PC-3 (cell line): ENCODE data around the gene MEX3B. TPM values are rescaled to one million over a fixed set of nuclear protein-coding genes. Genes with fewer than 3 reads are reported as not detected.
A peak's percentile ranks its signal among the peaks of the same experiment; 100 is the strongest.

ENCODE experiments used
- ATAC-seq: fragments of 200-7000 bp; cut with Tn5 transposase; 2 replicates; pipeline ENCODE4 v1.9.1; 2020; ENCODE audit warnings: mild to moderate bottlenecking, moderate library complexity
- BruUV-seq: library from RNA; stranded (reverse); fragments of 400-500 nt; replicated peaks from 2 replicates; lab custom pipeline; 2021; lab: Mats Ljungman, UMichigan
- CTCF ChIA-PET: fragments of 300-600 bp; sonication (Branson Sonifier 250); formaldehyde crosslinking; loops from one replicate; lab custom pipeline; 2022; ENCODE audit warnings: antibody characterized with exemption; lab: Charles Lee
- POLR2A ChIA-PET: fragments of 300-600 bp; sonication (Branson Sonifier 250); formaldehyde crosslinking; loops from one replicate; lab custom pipeline; 2022; ENCODE audit warnings: antibody characterized with exemption; ENCODE audit not compliant: unreplicated experiment; lab: Charles Lee
- DNase-seq: peaks from one replicate; pipeline ENCODE4 v3.0.0-alpha.2; 2015
- H2AFZ ChIP-seq: fragments of 300-600 bp; sonication (generic); 2 replicates; pipeline ENCODE4 v1.6.0; 2016; ENCODE audit warnings: antibody characterized with exemption, low read length
- H3F3A ChIP-seq: fragments of 300-600 bp; sonication (generic); one replicate; pipeline ENCODE4 v1.6.0; 2017; ENCODE audit warnings: antibody characterized with exemption, low read length, control low read depth, mild to moderate bottlenecking; ENCODE audit not compliant: unreplicated experiment
- H3K27ac ChIP-seq: fragments of 300-600 bp; sonication (generic); 2 replicates; pipeline ENCODE4 v1.5.1; 2016; ENCODE audit warnings: mild to moderate bottlenecking, low read length
- H3K27me3 ChIP-seq: fragments of 300-600 bp; sonication (generic); 2 replicates; pipeline ENCODE4 v1.6.1; 2016; ENCODE audit warnings: low read length, mixed read lengths
- H3K36me3 ChIP-seq: fragments of 300-600 bp; sonication (generic); 2 replicates; pipeline ENCODE4 v1.6.1; 2016; ENCODE audit warnings: low read depth, mixed run types, low read length, mixed read lengths
- H3K4me1 ChIP-seq: fragments of 300-600 bp; sonication (generic); 2 replicates; pipeline ENCODE4 v1.5.1; 2016; ENCODE audit warnings: low read length; ENCODE audit not compliant: insufficient read depth
- H3K4me2 ChIP-seq: fragments of 300-600 bp; sonication (generic); 2 replicates; pipeline ENCODE4 v1.6.0; 2016; ENCODE audit warnings: low read length
- H3K4me3 ChIP-seq: fragments of 300-600 bp; sonication (generic); 2 replicates; pipeline ENCODE4 v1.5.1; 2016; ENCODE audit warnings: mild to moderate bottlenecking, low read length, mixed read lengths
- H3K79me2 ChIP-seq: fragments of 300-600 bp; sonication (generic); 2 replicates; pipeline ENCODE4 v1.6.1; 2017; ENCODE audit warnings: low read length, mixed read lengths
- H3K9ac ChIP-seq: fragments of 300-600 bp; sonication (generic); 2 replicates; pipeline ENCODE4 v1.6.0; 2016; ENCODE audit warnings: mild to moderate bottlenecking, low read length
- H3K9me2 ChIP-seq: fragments of 300-600 bp; sonication (generic); replicated peaks from 2 replicates; pipeline ENCODE4 v1.6.1; 2016; ENCODE audit warnings: mixed run types, low read length, mixed read lengths
- H3K9me3 ChIP-seq: fragments of 300-600 bp; sonication (generic); 2 replicates; pipeline ENCODE4 v1.6.1; 2016; ENCODE audit warnings: low read length, mixed read lengths
- H4K20me1 ChIP-seq: fragments of 300-600 bp; sonication (generic); 2 replicates; pipeline ENCODE4 v1.6.1; 2016; ENCODE audit warnings: low read length, mixed read lengths
- EZH2 ChIP-seq: fragments of 300-600 bp; sonication (generic); IDR thresholded peaks from one replicate; pipeline ENCODE4 v1.6.1; 2017; ENCODE audit warnings: antibody characterized with exemption, mild to moderate bottlenecking, low read length; ENCODE audit not compliant: unreplicated experiment
- EZH2phosphoT487 ChIP-seq: fragments of 300-600 bp; sonication (generic); IDR thresholded peaks from 2 replicates; pipeline ENCODE4 v1.6.1; 2018; ENCODE audit warnings: mild to moderate bottlenecking, antibody characterized with exemption, low read length, borderline replicate concordance
- intact Hi-C: fragments of 100-400 bp; cut with micrococcal nuclease; formaldehyde crosslinking; loops from 2 replicates; pipeline ENCODE4 v1.9.0; 2023
- total RNA-seq: library from RNA; depleted of rRNA; stranded (reverse); fragments of >200 nt; gene quantifications from 2 replicates; pipeline ENCODE4 v1.2.3, GENCODE V29; 2014
- TF ChIP-seq, protein P1 (sequence below): fragments of 300-600 bp; sonication (generic); conservative IDR thresholded peaks from 2 replicates; pipeline ENCODE4 v1.5.1; 2017; ENCODE audit warnings: antibody characterized with exemption, low read depth, mild to moderate bottlenecking, low read length

MEX3B gene
- total RNA-seq, 1 experiment from 2014 or later: 0.58 TPM

- Histone ChIP-seq H3F3A (no peaks in the 10 kb centered on the region), H3K27me3 (no peaks in the 10 kb centered on the region), H3K79me2 (no peaks in the 10 kb centered on the region), H3K36me3 (no peaks in the 10 kb centered on the region), H4K20me1 (no peaks in the 10 kb centered on the region), H3K4me2 (no peak overlapping the region), H3K9ac (no peak overlapping the region), H3K27ac (no peak overlapping the region), H2AFZ (peak overlapping the region; percentile 32; the same call in 1 of the 2 replicates), H3K9me3 (no peaks in the 10 kb centered on the region), H3K4me3 (no peak overlapping the region), H3K4me1 (no peaks in the 10 kb centered on the region), H3K9me2 (no peaks in the 10 kb centered on the region)
- POLR2A ChIA-PET: no interaction called here
- CTCF ChIA-PET: no interaction called here
- DNase-seq (no peak), ATAC-seq (no peak)
- TF ChIP-seq EZH2phosphoT487 (no peak), EZH2 (no peak)
- TF ChIP-seq, protein P1, sequence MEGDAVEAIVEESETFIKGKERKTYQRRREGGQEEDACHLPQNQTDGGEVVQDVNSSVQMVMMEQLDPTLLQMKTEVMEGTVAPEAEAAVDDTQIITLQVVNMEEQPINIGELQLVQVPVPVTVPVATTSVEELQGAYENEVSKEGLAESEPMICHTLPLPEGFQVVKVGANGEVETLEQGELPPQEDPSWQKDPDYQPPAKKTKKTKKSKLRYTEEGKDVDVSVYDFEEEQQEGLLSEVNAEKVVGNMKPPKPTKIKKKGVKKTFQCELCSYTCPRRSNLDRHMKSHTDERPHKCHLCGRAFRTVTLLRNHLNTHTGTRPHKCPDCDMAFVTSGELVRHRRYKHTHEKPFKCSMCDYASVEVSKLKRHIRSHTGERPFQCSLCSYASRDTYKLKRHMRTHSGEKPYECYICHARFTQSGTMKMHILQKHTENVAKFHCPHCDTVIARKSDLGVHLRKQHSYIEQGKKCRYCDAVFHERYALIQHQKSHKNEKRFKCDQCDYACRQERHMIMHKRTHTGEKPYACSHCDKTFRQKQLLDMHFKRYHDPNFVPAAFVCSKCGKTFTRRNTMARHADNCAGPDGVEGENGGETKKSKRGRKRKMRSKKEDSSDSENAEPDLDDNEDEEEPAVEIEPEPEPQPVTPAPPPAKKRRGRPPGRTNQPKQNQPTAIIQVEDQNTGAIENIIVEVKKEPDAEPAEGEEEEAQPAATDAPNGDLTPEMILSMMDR: no peak
- BruUV-seq: no TSS peak
- intact Hi-C loops: no loop called here
Observed at GRCh38 chr15:82093325-82093724, 47.5 kb upstream of the MEX3B start.

- POLR2A ChIA-PET: no interaction called here
- no peak overlapping the region for H3K4me3 ChIP-seq
- H3K79me2 ChIP-seq: no peaks in the 10 kb centered on the region
- no peak overlapping the region for H2AFZ ChIP-seq
- H3K4me2 ChIP-seq: no peak overlapping the region
- no peaks in the 10 kb centered on the region for H3K9me3 ChIP-seq
- intact Hi-C loops: no loop called here
- no peak overlapping the region for H3K27ac ChIP-seq
- no peaks in the 10 kb centered on the region for H3K9me2 ChIP-seq
- TF ChIP-seq EZH2phosphoT487 (no peak), EZH2 (no peak)
- TF ChIP-seq, protein P1: no peak
- DNase-seq: no peak
- BruUV-seq: no TSS peak
- no peak for ATAC-seq
- no peaks in the 10 kb centered on the region for H4K20me1 ChIP-seq
- no peaks in the 10 kb centered on the region for H3F3A ChIP-seq
- no peaks in the 10 kb centered on the region for H3K4me1 ChIP-seq
- no peak overlapping the region for H3K9ac ChIP-seq
- no peaks in the 10 kb centered on the region for H3K27me3 ChIP-seq
- CTCF ChIA-PET: no interaction called here
- H3K36me3 ChIP-seq: no peaks in the 10 kb centered on the region
Observed at GRCh38 chr15:82091636-82092140, 45.9 kb upstream of the MEX3B start.

- BruUV-seq: no TSS peak
- POLR2A ChIA-PET: no interaction called here
Observed at GRCh38 chr15:82086243-82086995, 40.6 kb upstream of the MEX3B start.

More at GRCh38 chr15:82086243-82086995, 40.6 kb upstream of the MEX3B start:
- CTCF ChIA-PET: no interaction called here
- Histone ChIP-seq H3K27ac (no peak overlapping the region), H2AFZ (no peak overlapping the region), H3K4me1 (peaks cover 13% of the 10 kb centered on the region), H4K20me1 (no peaks in the 10 kb centered on the region), H3K9me3 (no peaks in the 10 kb centered on the region), H3F3A (no peaks in the 10 kb centered on the region), H3K9me2 (no peaks in the 10 kb centered on the region), H3K9ac (no peak overlapping the region), H3K27me3 (no peaks in the 10 kb centered on the region), H3K4me2 (no peak overlapping the region), H3K36me3 (no peaks in the 10 kb centered on the region), H3K4me3 (no peak overlapping the region), H3K79me2 (no peaks in the 10 kb centered on the region)
- no peak for DNase-seq
- intact Hi-C loops: no loop called here
- ATAC-seq: no peak
- no peak for TF ChIP-seq EZH2phosphoT487
- TF ChIP-seq, protein P1: no peak
- no peak for TF ChIP-seq EZH2
